A549 treated with AZD9567 at 1 μM for 4 hours (cell line): ENCODE measurements around the gene CYB5R2. TPM values are rescaled to one million over a fixed set of nuclear protein-coding genes. Genes with fewer than 3 reads are reported as not detected.

Experiments used
- total RNA-seq: library from RNA; stranded (reverse); fragments of 200-300 nt; extraction: Qiagen RNA extraction; gene quantifications from 5 replicates; pipeline ENCODE4 v1.2.3, GENCODE V29; 2022; ENCODE audit not compliant: insufficient read depth

Gene CYB5R2
- total RNA-seq = 3.7 to 5.7 TPM (median 5.1 TPM) in 5 replicates

GRCh38 chr11:7672960-7673723 lies at the start of gene CYB5R2:
Gene CYB5R2 (minus strand): TSS chr11:7673500. CDS start chr11:7672825, 675 bp downstream.

GRCh38 chr11:7706377-7706776 lies 33.1 kb upstream of the CYB5R2 start, which contains the start of gene OVCH2:
Gene OVCH2 (minus strand): TSS chr11:7706477. CDS start chr11:7706394, 83 bp downstream.

Other genes with a start within 250 kb of the CYB5R2 start
- 0.05 to 0.06 TPM (median 0.05 TPM) in 3 of 5 replicates, not detected in the others for gene OLFML1, start 188.0 kb downstream of the CYB5R2 start, total RNA-seq
- gene PPFIBP2, start 159.5 kb downstream of the CYB5R2 start, total RNA-seq = 7.2 to 18.5 TPM (median 7.9 TPM) in 5 replicates
- not detected in 5 replicates for gene OVCH2, start 33.0 kb upstream of the CYB5R2 start, total RNA-seq
- gene OR5P2, start 123.4 kb upstream of the CYB5R2 start, total RNA-seq = not detected in 5 replicates
- not detected in 5 replicates for gene OR5P3, start 157.3 kb upstream of the CYB5R2 start, total RNA-seq